Colonic mucosa (tissue), 4 donors: Measurements from ENCODE around the gene FNDC3B. TPM values are rescaled to one million over a fixed set of nuclear protein-coding genes. Genes with fewer than 3 reads are reported as not detected.

Experiments
- DNase-seq: peaks from one replicate; pipeline ENCODE4 v3.0.0-alpha.2; 2020
- H3K27ac ChIP-seq: fragments of 200-600 bp; one replicate; pipeline ENCODE4 v1.8.0; 2021
- H3K27me3 ChIP-seq: fragments of 200-600 bp; one replicate; pipeline ENCODE4 v1.8.0; 2021
- H3K36me3 ChIP-seq: fragments of 200-600 bp; one replicate; pipeline ENCODE4 v1.8.0; 2021
- H3K4me1 ChIP-seq: fragments of 200-600 bp; one replicate; pipeline ENCODE4 v1.8.0; 2021; ENCODE audit warnings: mild to moderate bottlenecking
- H3K4me3 ChIP-seq: fragments of 200-600 bp; one replicate; pipeline ENCODE4 v1.8.0; 2021
- H3K9ac ChIP-seq, 2 donors: one replicate each; pipeline ENCODE4 v1.7.0; 2013; ENCODE audit warnings: control low read depth in 2 of 2, low read depth in 2 of 2, low read length in 2 of 2
- H3K9me3 ChIP-seq: fragments of 200-600 bp; one replicate; pipeline ENCODE4 v1.8.0; 2021
- CTCF ChIP-seq: fragments of 200-600 bp; IDR thresholded peaks from one replicate; pipeline ENCODE4 v1.8.0; 2022; ENCODE audit warnings: antibody characterized with exemption, mild to moderate bottlenecking
- intact Hi-C: fragments of 100-400 bp; cut with DNase I; formaldehyde crosslinking; loops from one replicate; pipeline ENCODE4 v1.14.1; 2022
- total RNA-seq, 2 donors: library from RNA; stranded (reverse); fragmentation: NEBNext Ultra II Directional in 1 of 2; extraction: Animal tissue kit (Norgen Biotek cat#: 25700) in 1 of 2; gene quantifications; one replicate each; pipeline ENCODE4 v1.2.1, GENCODE V29; 2021
- donor health status: healthy.
- donor health status: DM: no; HTN: no; CAD: no.
- donor health status: DM: no; HTN: no; CAD: no.

FNDC3B gene
- total RNA-seq, 2 donors from 2014 or later: 66.7 to 142 TPM

- Histone ChIP-seq H3K27me3 (no peaks in the 10 kb centered on the region), H3K9me3 (no peaks in the 10 kb centered on the region), H3K4me1 (no peaks in the 10 kb centered on the region), H3K9ac (no peak overlapping the region), H3K27ac (no peak overlapping the region), H3K4me3 (no peak overlapping the region), H3K36me3 (no peaks in the 10 kb centered on the region)
- intact Hi-C loops: no loop called here
- DNase-seq: no peak
- TF ChIP-seq CTCF: no peak
Measured at GRCh38 chr3:172390792-172391191, 351.4 kb downstream of the FNDC3B start.

- no peak for TF ChIP-seq CTCF
- no peaks in the 10 kb centered on the region for H3K9me3 ChIP-seq
- H3K36me3 ChIP-seq: no peaks in the 10 kb centered on the region
- no peak overlapping the region for H3K27ac ChIP-seq
- no peak overlapping the region for H3K9ac ChIP-seq
- H3K27me3 ChIP-seq: no peaks in the 10 kb centered on the region
- intact Hi-C loops: no loop called here
- no peak overlapping the region for H3K4me3 ChIP-seq
- no peak for DNase-seq
- no peaks in the 10 kb centered on the region for H3K4me1 ChIP-seq
Measured at GRCh38 chr3:172391592-172392302, 352.4 kb downstream of the FNDC3B start.

GRCh38 chr3:172394692-172395091 lies 355.3 kb downstream of the FNDC3B start:
- DNase-seq: no peak
- no peaks in the 10 kb centered on the region for H3K4me1 ChIP-seq
- H3K9ac ChIP-seq: no peak overlapping the region
- no peaks in the 10 kb centered on the region for H3K9me3 ChIP-seq
- intact Hi-C loops: no loop called here
- no peaks in the 10 kb centered on the region for H3K27me3 ChIP-seq
- TF ChIP-seq CTCF: no peak
- no peak overlapping the region for H3K27ac ChIP-seq
- no peak overlapping the region for H3K4me3 ChIP-seq
- H3K36me3 ChIP-seq: no peaks in the 10 kb centered on the region

GRCh38 chr3:172396400-172396799 lies 357.0 kb downstream of the FNDC3B start:
- Histone ChIP-seq H3K9ac (no peak overlapping the region), H3K9me3 (no peaks in the 10 kb centered on the region), H3K27me3 (no peaks in the 10 kb centered on the region), H3K4me3 (no peak overlapping the region), H3K4me1 (no peaks in the 10 kb centered on the region), H3K27ac (no peak overlapping the region), H3K36me3 (no peaks in the 10 kb centered on the region)
- intact Hi-C loops: no loop called here
- no peak for DNase-seq
- no peak for TF ChIP-seq CTCF

GRCh38 chr3:172397716-172398405 lies 358.5 kb downstream of the FNDC3B start:
- intact Hi-C loops: no loop called here
- TF ChIP-seq CTCF: no peak
- Histone ChIP-seq H3K9ac (no peak overlapping the region), H3K9me3 (no peaks in the 10 kb centered on the region), H3K27ac (no peak overlapping the region), H3K4me3 (no peak overlapping the region), H3K36me3 (no peaks in the 10 kb centered on the region), H3K27me3 (no peaks in the 10 kb centered on the region), H3K4me1 (no peaks in the 10 kb centered on the region)
- DNase-seq: no peak
